RWPE1 (cell line): ENCODE data around the gene SH3RF1.

Source experiments
- CTCF ChIA-PET: fragments of 350-600 bp; sonication (Branson Sonifier 250); formaldehyde crosslinking; extraction: SDS; loops from one replicate; lab custom pipeline; 2021; lab: Yijun Ruan, JAX
- POLR2A ChIA-PET: fragments of 400-600 bp; formaldehyde crosslinking; extraction: SDS; loops from one replicate; lab custom pipeline; 2020; ENCODE audit warnings: antibody characterized with exemption; ENCODE audit not compliant: low non-redundant PET; lab: Yijun Ruan, JAX
- DNase-seq: peaks from one replicate; pipeline ENCODE4 v3.0.0; 2012; ENCODE audit warnings: low spot score
- H3K27ac ChIP-seq: fragments of 450-650 bp; 2 replicates; pipeline ENCODE4 v1.5.1; 2017
- TF ChIP-seq, protein P1 (sequence below): fragments of 450-650 bp; conservative IDR thresholded peaks from 2 replicates; pipeline ENCODE4 v1.5.1; 2017; ENCODE audit warnings: low read depth, mild to moderate bottlenecking

SH3RF1 gene

DNA sequence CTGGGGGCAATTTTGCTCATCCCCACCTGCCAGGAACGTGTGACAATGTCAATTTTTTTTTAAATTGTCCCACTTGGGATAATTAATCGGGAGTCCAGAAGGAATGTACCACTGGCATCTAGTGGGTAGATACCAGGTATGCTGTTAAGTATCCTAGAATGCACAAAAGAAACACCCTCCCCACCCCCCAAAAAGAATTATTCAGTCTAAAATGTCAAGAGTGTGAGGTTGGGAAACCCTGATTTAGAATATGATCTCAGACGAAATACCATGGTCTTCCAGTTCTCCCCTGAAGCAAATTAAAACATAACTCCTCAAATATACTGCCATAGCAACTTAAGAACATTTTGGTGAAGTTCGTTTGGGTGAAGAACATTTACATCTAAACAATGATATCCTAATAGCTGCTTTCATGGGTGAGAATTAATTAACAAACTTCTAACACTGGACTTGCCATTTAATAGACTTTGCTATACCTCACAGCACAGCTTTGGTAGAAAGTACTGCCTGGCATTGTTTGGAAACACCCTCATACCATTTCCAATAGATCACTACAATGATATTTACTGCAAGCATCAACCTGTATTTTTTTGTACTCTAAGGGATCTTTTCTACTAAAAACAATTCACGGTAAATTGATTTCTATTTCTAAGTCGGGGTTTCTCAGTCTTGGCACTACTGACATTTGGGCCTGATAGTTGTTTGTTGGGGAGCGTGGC is 36.5 kb downstream of the SH3RF1 start:
- DNase-seq, result peak; percentile 60
- ChIA-PET CTCF (interaction anchor here (0.6 kb wide), 1 partner anchor 509 kb away, joined by 4 read pairs; no protein-coding TSS in a partner anchor), POLR2A (interaction anchor here (0.8 kb wide), 1 partner anchor 36 kb away, joined by 3 read pairs; no protein-coding TSS in a partner anchor)
- TF ChIP-seq, protein P1, sequence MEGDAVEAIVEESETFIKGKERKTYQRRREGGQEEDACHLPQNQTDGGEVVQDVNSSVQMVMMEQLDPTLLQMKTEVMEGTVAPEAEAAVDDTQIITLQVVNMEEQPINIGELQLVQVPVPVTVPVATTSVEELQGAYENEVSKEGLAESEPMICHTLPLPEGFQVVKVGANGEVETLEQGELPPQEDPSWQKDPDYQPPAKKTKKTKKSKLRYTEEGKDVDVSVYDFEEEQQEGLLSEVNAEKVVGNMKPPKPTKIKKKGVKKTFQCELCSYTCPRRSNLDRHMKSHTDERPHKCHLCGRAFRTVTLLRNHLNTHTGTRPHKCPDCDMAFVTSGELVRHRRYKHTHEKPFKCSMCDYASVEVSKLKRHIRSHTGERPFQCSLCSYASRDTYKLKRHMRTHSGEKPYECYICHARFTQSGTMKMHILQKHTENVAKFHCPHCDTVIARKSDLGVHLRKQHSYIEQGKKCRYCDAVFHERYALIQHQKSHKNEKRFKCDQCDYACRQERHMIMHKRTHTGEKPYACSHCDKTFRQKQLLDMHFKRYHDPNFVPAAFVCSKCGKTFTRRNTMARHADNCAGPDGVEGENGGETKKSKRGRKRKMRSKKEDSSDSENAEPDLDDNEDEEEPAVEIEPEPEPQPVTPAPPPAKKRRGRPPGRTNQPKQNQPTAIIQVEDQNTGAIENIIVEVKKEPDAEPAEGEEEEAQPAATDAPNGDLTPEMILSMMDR, result no peak
- H3K27ac ChIP-seq, result peak overlapping the region; percentile 82

DNA sequence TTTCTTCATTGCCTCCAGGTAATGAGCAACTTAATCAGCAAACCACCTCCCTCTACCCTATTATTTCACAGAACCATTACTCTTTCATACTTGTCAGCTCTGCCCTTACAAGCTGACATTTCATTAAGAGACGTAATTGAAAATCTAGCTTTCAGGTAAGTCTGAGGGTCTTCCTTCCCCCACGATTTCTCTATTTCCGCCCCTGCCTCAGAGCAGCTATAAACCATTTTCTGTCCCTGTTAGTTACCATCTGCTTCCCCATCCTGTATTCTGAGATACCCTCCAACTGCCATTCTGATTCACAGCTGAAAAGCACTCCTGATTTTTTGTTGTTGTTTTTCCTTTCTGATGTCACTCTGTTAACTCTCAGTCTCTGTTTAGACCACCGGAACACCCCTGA is 37.1 kb downstream of the SH3RF1 start:
- POLR2A ChIA-PET, result interaction anchor here (0.8 kb wide), 1 partner anchor 36 kb away, joined by 3 read pairs; no protein-coding TSS in a partner anchor
- DNase-seq, result no peak
- no peak overlapping the region for H3K27ac ChIP-seq
- CTCF ChIA-PET, result interaction anchor here (0.6 kb wide), 1 partner anchor 509 kb away, joined by 4 read pairs; no protein-coding TSS in a partner anchor
- TF ChIP-seq, protein P1, result no peak

- peak overlapping the region; percentile 72 for H3K27ac ChIP-seq
- peak; percentile 71 for DNase-seq
- CTCF ChIA-PET, result no interaction called here
- TF ChIP-seq, protein P1, result no peak
- POLR2A ChIA-PET, result no interaction called here
Measured at GRCh38 chr4:169231647-169232262, 39.0 kb downstream of the SH3RF1 start.

- ChIA-PET POLR2A (no interaction called here), CTCF (no interaction called here)
- TF ChIP-seq, protein P1, result no peak
- peak overlapping the region; percentile 87 for H3K27ac ChIP-seq
- DNase-seq, result peak; percentile 86
Measured at GRCh38 chr4:169229571-169230028, 41.2 kb downstream of the SH3RF1 start.

DNA sequence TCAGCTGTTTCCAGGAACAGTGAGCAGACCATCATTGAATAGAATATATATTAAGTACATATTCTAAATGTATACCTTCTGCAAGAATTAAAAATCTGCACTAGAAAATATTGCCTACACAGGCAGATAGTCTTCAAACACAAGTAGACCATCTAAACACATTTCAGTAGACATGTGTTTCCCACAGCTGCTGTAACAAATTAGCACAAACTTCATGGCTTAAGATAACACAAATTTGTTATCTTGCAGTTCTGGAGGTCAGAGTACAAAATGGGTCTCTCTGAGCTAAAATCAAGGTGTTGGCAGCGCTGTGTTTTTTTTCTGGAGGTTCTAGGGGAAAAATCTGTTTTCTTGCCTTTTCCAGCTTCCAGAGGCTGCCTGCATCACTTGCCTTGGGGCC is 42.7 kb downstream of the SH3RF1 start:
- DNase-seq, result no peak
- ChIA-PET CTCF (no interaction called here), POLR2A (no interaction called here)
- H3K27ac ChIP-seq, result no peak overlapping the region
- TF ChIP-seq, protein P1, result no peak

- peak overlapping the region; percentile 57 for H3K27ac ChIP-seq
- TF ChIP-seq, protein P1, result no peak
- ChIA-PET POLR2A (no interaction called here), CTCF (interaction anchor here (0.6 to 1.1 kb wide), 2 partner anchors 9 to 188 kb away, joined by 3 read pairs; no protein-coding TSS in a partner anchor)
- DNase-seq, result no peak
Measured at GRCh38 chr4:169226565-169226964, 44.2 kb downstream of the SH3RF1 start.
